ENCODE measurements around the gene RASSF9.

DNA sequence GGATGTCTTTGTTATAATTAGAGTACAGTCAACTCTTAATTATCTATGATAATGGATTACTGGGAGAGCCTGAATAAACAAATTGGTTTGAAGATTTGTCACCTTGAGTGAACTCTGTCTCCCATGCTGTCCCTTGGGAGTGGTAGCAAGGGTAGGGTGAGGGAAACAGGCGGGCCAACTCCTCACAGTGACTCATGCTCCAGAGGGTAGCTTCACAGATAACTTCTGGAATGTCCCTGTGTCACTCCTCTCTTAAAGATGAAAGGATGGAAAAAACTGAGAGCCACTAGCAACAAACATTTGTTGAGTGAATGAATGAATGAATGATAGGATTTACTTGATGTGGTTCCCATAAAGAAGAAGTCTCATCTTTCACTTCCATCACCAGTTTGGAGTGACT, 53.5 kb downstream of the RASSF9 start:
- TF ChIP-seq, protein P1, sequence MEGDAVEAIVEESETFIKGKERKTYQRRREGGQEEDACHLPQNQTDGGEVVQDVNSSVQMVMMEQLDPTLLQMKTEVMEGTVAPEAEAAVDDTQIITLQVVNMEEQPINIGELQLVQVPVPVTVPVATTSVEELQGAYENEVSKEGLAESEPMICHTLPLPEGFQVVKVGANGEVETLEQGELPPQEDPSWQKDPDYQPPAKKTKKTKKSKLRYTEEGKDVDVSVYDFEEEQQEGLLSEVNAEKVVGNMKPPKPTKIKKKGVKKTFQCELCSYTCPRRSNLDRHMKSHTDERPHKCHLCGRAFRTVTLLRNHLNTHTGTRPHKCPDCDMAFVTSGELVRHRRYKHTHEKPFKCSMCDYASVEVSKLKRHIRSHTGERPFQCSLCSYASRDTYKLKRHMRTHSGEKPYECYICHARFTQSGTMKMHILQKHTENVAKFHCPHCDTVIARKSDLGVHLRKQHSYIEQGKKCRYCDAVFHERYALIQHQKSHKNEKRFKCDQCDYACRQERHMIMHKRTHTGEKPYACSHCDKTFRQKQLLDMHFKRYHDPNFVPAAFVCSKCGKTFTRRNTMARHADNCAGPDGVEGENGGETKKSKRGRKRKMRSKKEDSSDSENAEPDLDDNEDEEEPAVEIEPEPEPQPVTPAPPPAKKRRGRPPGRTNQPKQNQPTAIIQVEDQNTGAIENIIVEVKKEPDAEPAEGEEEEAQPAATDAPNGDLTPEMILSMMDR (IDR thresholded peaks at IDR 0.05), result no peak
- no peak for TF ChIP-seq POLR2A (IDR thresholded peaks at IDR 0.05)
- no peak for TF ChIP-seq POLR2AphosphoS5 (IDR thresholded peaks at IDR 0.05)

Measured in gastroesophageal sphincter (tissue), 3 donors.